HFFc6 (cell line): ENCODE data around the gene PHTF2. TPM values are rescaled to one million over a fixed set of nuclear protein-coding genes. Genes with fewer than 3 reads are reported as not detected.

ENCODE experiments used
- DNase-seq: peaks from one replicate; pipeline ENCODE4 v3.0.0-alpha.2; 2018
- H3K27ac Mint-ChIP-seq: 2 replicates; pipeline ENCODE4 v1.8.0; 2020; ENCODE audit warnings: mild to moderate bottlenecking, mixed read lengths
- H3K27me3 Mint-ChIP-seq: 2 replicates; pipeline ENCODE4 v1.8.0; 2021; ENCODE audit warnings: mild to moderate bottlenecking, moderate library complexity, mixed read lengths; ENCODE audit not compliant: insufficient read depth
- H3K36me3 Mint-ChIP-seq: 2 replicates; pipeline ENCODE4 v1.8.0; 2021; ENCODE audit warnings: low read depth, mixed read lengths
- H3K4me1 Mint-ChIP-seq: 2 replicates; pipeline ENCODE4 v1.8.0; 2020; ENCODE audit warnings: low read depth, mixed read lengths
- H3K4me3 Mint-ChIP-seq: 2 replicates; pipeline ENCODE4 v1.8.0; 2020; ENCODE audit warnings: mild to moderate bottlenecking, moderate library complexity, mixed read lengths
- H3K9me3 Mint-ChIP-seq: 2 replicates; pipeline ENCODE4 v1.8.0; 2020; ENCODE audit warnings: mild to moderate bottlenecking, mixed read lengths
- CTCF ChIP-seq: fragments of 200-600 bp; sonication (generic); IDR thresholded peaks from 2 replicates; pipeline ENCODE4 v1.5.0; 2021; ENCODE audit warnings: antibody characterized with exemption, mild to moderate bottlenecking
- total RNA-seq, 6 experiments: library from RNA; stranded (reverse); fragmentation: NEBNext Ultra II Directional; extraction: Animal tissue kit (Norgen Biotek cat#: 25700); gene quantifications; 2 replicates in 1 of 6; 3 replicates in 5 of 6; pipeline ENCODE4 v1.2.3, GENCODE V29; 2021

Gene PHTF2
- total RNA-seq, 6 experiments from 2014 or later, result 59.8 to 83.2 (median 71.9) TPM

GRCh38 chr7:77794000-77794399, 4.6 kb upstream of the PHTF2 start:
- Mint-ChIP-seq H3K27me3 (peaks cover 1% of the 10 kb centered on the region; the same call in 1 of the 2 replicates), H3K4me1 (peaks cover 24% of the 10 kb centered on the region), H3K9me3 (no peaks in the 10 kb centered on the region), H3K4me3 (no peak overlapping the region), H3K27ac (no peak overlapping the region), H3K36me3 (peaks cover 34% of the 10 kb centered on the region)
- TF ChIP-seq CTCF, result no peak
- DNase-seq, result no peak

GRCh38 chr7:77796109-77796508, 2.5 kb upstream of the PHTF2 start:
- H3K4me3 Mint-ChIP-seq, result peak overlapping the region; percentile 92
- H3K4me1 Mint-ChIP-seq, result peaks cover 39% of the 10 kb centered on the region
- TF ChIP-seq CTCF, result no peak
- no peak overlapping the region for H3K27ac Mint-ChIP-seq
- peaks cover 39% of the 10 kb centered on the region for H3K36me3 Mint-ChIP-seq
- DNase-seq, result no peak
- peaks cover 2% of the 10 kb centered on the region; the same call in 1 of the 2 replicates for H3K27me3 Mint-ChIP-seq
- no peaks in the 10 kb centered on the region for H3K9me3 Mint-ChIP-seq

GRCh38 chr7:77796960-77797359, 1.6 kb upstream of the PHTF2 start:
- DNase-seq, result no peak
- H3K4me1 Mint-ChIP-seq, result peaks cover 44% of the 10 kb centered on the region
- H3K9me3 Mint-ChIP-seq, result no peaks in the 10 kb centered on the region
- peak overlapping the region; percentile 92 for H3K4me3 Mint-ChIP-seq
- H3K27me3 Mint-ChIP-seq, result peaks cover 2% of the 10 kb centered on the region; the same call in 1 of the 2 replicates
- no peak for TF ChIP-seq CTCF
- H3K36me3 Mint-ChIP-seq, result peaks cover 39% of the 10 kb centered on the region
- H3K27ac Mint-ChIP-seq, result peak overlapping the region; percentile 1; the same call in 1 of the 2 replicates

- Mint-ChIP-seq H3K4me3 (peak overlapping the region; percentile 92), H3K27ac (peak overlapping the region; percentile 96), H3K4me1 (peaks cover 53% of the 10 kb centered on the region), H3K9me3 (no peaks in the 10 kb centered on the region), H3K36me3 (peaks cover 39% of the 10 kb centered on the region), H3K27me3 (peaks cover 2% of the 10 kb centered on the region; the same call in 1 of the 2 replicates)
- no peak for TF ChIP-seq CTCF
- no peak for DNase-seq
These were observed 709 bp upstream of the PHTF2 start for GRCh38 chr7:77797734-77798393.

GRCh38 chr7:77799078-77799964, 748 bp downstream of the PHTF2 start:
- H3K9me3 Mint-ChIP-seq, result no peaks in the 10 kb centered on the region
- no peak for DNase-seq
- TF ChIP-seq CTCF, result peak; percentile 34; the same call in 1 of the 2 replicates
- peak overlapping the region; percentile 96 for H3K27ac Mint-ChIP-seq
- peaks cover 2% of the 10 kb centered on the region; the same call in 1 of the 2 replicates for H3K27me3 Mint-ChIP-seq
- H3K36me3 Mint-ChIP-seq, result peaks cover 37% of the 10 kb centered on the region
- H3K4me1 Mint-ChIP-seq, result peaks cover 60% of the 10 kb centered on the region
- H3K4me3 Mint-ChIP-seq, result peak overlapping the region; percentile 92
